SJCRH30 (cell line): Measurements from ENCODE around the gene GRM8. TPM values are rescaled to one million over a fixed set of nuclear protein-coding genes. Genes with fewer than 3 reads are reported as not detected.
"Not testable (repeated sequence)": the region's sequence is repeated elsewhere in the genome, so short reads cannot be mapped to it uniquely, and the experiment has no call there.

Experiments used
- DNase-seq, 2 experiments: peaks; one replicate each; pipeline ENCODE4 v3.0.0-alpha.2; 2015 to 2020
- H3K27ac ChIP-seq: fragments of 250-450 bp; sonication (Bioruptor Pico); 2 replicates; pipeline ENCODE4 v1.5.1; 2020; ENCODE audit warnings: mild to moderate bottlenecking, moderate library complexity
- H3K27me3 ChIP-seq: fragments of 250-450 bp; sonication (Bioruptor Pico); 2 replicates; pipeline ENCODE4 v1.5.1; 2020; ENCODE audit warnings: mild to moderate bottlenecking, moderate library complexity
- H3K36me3 ChIP-seq: fragments of 250-450 bp; sonication (Bioruptor Pico); 2 replicates; pipeline ENCODE4 v1.5.1; 2020; ENCODE audit warnings: mild to moderate bottlenecking, moderate library complexity
- H3K4me1 ChIP-seq: fragments of 250-450 bp; sonication (Bioruptor Pico); 2 replicates; pipeline ENCODE4 v1.5.1; 2020; ENCODE audit warnings: mild to moderate bottlenecking, moderate library complexity
- H3K4me3 ChIP-seq: fragments of 250-450 bp; sonication (Bioruptor Pico); 2 replicates; pipeline ENCODE4 v1.5.1; 2020; ENCODE audit warnings: mild to moderate bottlenecking, moderate library complexity
- H3K9me3 ChIP-seq: fragments of 250-450 bp; sonication (Bioruptor Pico); replicated peaks from 2 replicates; pipeline ENCODE4 v1.5.1; 2020; ENCODE audit warnings: mild to moderate bottlenecking, moderate library complexity
- total RNA-seq: library from RNA; depleted of rRNA; stranded (reverse); fragments of >200 nt; shearing (Covaris generic); gene quantifications from 2 replicates; pipeline ENCODE4 v1.2.3, GENCODE V29; 2014

Gene GRM8
- total RNA-seq, 1 experiment from 2014 or later: 0.36 TPM

DNA sequence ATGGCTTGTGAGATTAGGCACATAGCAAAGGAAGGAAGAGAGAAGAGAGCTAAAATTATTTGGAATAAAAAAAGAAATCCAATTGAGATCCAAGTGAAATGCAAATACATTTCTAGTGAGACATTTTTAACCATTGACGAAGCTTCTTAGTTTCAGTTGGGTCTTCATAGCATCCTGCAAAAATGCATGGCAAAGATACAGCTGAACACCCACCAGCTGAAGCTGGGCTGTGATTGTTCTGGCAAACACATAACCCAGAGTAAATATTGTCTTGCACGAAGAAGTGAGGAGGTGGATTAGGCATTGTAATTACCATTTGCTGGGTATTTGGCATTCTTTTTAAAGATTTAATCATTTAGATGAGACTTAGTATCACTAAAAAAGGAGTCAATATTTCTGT, 409.4 kb downstream of the GRM8 start:
- no peaks in the 10 kb centered on the region; the same call in 1 of the 2 replicates for H3K27me3 ChIP-seq
- DNase-seq: no peak
- H3K4me1 ChIP-seq: no peaks in the 10 kb centered on the region
- H3K36me3 ChIP-seq: no peaks in the 10 kb centered on the region
- no peaks in the 10 kb centered on the region for H3K9me3 ChIP-seq
- no peak overlapping the region for H3K4me3 ChIP-seq
- H3K27ac ChIP-seq: no peak overlapping the region

DNA sequence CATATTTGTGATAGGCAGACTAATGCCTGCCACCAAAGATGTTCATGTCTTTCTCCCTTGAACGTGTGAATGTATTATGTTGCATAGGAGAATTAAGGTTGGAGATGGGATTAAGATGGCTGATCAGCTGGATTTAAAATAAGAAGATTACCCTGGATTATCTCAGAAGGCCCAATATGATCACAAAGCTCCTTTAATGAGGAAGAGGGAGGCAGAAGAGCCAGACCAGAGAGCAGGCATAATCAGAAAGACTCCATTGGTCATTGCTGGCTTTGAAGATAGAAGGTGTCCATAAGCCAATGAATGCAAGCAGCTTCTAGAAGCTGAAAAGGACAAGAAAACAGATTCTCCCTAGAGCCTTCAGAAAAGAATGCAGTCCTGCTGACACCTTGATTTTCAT, 410.3 kb downstream of the GRM8 start:
- H3K27ac ChIP-seq: no peak overlapping the region
- H3K27me3 ChIP-seq: no peaks in the 10 kb centered on the region; the same call in 1 of the 2 replicates
- H3K9me3 ChIP-seq: no peaks in the 10 kb centered on the region
- H3K36me3 ChIP-seq: no peaks in the 10 kb centered on the region
- DNase-seq: no peak
- H3K4me1 ChIP-seq: no peaks in the 10 kb centered on the region
- H3K4me3 ChIP-seq: no peak overlapping the region

DNA sequence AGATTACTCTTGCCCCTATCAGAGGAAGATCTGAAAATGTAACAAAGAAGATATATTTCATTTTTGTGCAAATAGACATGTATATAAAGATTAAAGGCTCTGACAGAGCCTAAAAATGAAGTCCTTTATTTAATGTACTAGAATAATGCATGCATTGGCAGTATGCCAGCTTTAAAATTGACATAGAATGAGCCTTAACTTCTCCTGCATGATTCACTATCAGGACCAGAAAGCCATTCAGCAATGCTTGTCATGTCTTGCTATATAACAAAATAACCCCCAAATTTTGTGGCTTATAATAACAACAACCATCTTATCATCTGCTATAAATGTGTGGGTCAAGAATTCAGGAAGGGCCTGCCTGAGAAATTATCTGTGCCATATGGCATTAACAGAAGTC, 411.9 kb downstream of the GRM8 start:
- Histone ChIP-seq H3K27me3 (no peaks in the 10 kb centered on the region; the same call in 1 of the 2 replicates), H3K4me3 (no peak overlapping the region), H3K36me3 (no peaks in the 10 kb centered on the region), H3K4me1 (no peaks in the 10 kb centered on the region), H3K27ac (no peak overlapping the region), H3K9me3 (no peaks in the 10 kb centered on the region)
- DNase-seq: no peak

DNA sequence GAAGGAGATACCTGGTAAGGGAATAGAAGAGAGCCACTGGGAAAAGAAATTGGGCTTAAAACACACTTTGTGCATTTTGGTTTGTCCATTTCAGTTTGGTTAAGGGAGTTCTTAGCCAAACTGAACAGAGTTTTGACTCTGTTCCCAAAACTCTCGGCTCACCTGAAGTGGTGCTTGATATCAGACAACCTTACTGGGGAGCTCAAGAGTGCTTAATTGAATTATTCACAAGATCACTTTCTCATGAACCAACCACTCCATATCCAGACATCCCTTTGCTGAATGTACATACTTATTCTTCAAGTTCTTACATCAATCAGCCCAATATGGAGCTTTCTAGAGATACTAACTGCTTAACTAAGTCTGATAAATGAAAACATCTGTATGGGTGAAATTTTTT, 413.1 kb downstream of the GRM8 start:
- H3K4me1 ChIP-seq: no peaks in the 10 kb centered on the region
- no peaks in the 10 kb centered on the region for H3K36me3 ChIP-seq
- no peak for DNase-seq
- no peak overlapping the region for H3K4me3 ChIP-seq
- no peak overlapping the region for H3K27ac ChIP-seq
- H3K27me3 ChIP-seq: no peaks in the 10 kb centered on the region; the same call in 1 of the 2 replicates
- H3K9me3 ChIP-seq: no peaks in the 10 kb centered on the region

DNA sequence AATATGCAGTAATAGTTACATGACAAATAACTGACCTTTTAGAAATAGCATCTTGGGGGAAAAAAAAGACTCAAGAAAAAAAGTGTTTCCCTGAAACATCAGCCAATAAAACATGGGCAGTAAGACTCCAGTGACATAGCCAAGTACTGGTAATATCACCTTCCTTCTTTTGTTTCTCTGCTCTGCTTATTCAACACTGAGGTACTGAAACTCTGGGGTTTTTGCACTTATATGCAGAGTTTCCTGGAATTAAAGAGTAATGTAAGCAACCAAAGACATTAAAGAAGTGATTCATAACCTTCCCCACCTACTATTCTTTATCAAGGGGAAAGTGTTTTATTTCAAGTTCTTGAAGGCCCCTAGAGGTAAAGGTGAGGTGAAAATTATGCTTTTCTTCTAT, 414.5 kb downstream of the GRM8 start:
- DNase-seq: no peak

DNA sequence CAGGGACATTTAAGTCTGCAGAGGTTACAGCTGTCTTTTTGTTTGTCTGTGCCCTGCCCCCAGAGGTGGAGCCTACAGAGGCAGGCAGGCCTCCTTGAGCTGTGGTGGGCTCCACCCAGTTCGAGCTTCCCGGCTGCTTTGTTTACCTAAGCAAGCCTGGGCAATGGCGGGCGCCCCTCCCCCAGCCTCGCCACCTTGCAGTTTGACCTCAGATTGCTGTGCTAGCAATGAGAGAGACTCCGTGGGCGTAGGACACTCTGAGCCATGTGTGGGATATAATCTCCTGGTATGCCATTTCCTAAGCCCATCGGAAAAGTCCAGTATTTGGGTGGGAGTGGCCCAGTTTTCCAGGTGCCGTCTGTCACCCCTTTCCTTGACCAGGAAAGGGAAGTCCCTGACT, 421.5 kb downstream of the GRM8 start:
- H3K4me1 ChIP-seq, H3K27ac ChIP-seq, H3K9me3 ChIP-seq, H3K4me3 ChIP-seq, H3K36me3 ChIP-seq, DNase-seq, H3K27me3 ChIP-seq: not testable (repeated sequence)

More for the DNA sequence above, 414.5 kb downstream of the GRM8 start:
- Histone ChIP-seq H3K36me3 (no peaks in the 10 kb centered on the region), H3K4me1 (no peaks in the 10 kb centered on the region), H3K4me3 (no peak overlapping the region), H3K27ac (no peak overlapping the region), H3K27me3 (no peaks in the 10 kb centered on the region; the same call in 1 of the 2 replicates), H3K9me3 (no peaks in the 10 kb centered on the region)

DNA sequence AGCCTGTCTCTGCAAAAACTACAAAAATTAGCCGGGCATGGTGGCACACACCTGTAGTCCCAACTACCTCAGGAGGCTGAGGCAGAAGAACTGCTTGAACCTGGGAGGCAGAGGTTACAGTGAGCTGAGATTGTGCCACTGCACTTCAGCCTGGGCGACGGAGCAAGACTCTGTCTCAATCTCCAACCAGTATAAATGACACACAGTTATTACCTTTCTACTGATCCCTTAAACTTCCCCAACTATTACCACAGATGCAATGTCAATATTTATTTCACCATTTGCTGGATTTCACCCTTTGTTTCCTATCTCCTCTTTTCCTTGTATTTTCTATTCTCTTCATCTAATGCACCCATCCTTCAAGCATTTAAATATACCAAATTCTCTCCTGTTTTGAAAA, 431.8 kb downstream of the GRM8 start:
- Histone ChIP-seq H3K27ac (no peak overlapping the region), H3K4me3 (no peak overlapping the region), H3K27me3 (no peaks in the 10 kb centered on the region), H3K36me3 (no peaks in the 10 kb centered on the region), H3K4me1 (no peaks in the 10 kb centered on the region), H3K9me3 (no peaks in the 10 kb centered on the region; the same call in 1 of the 2 replicates)
- no peak for DNase-seq

DNA sequence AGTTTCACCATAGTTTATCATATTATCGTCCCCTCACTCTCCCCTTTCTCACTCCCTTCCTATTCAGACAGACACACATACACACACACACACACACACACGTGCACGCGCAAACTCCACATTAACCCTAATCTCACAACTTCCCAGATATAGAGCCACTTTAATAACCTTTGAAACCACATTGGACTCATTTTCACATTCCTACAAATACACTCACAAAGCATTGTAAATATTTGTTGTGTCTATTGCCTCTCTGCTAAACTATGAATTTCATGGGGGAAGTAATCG, 433.6 kb downstream of the GRM8 start:
- no peaks in the 10 kb centered on the region for H3K36me3 ChIP-seq
- H3K27me3 ChIP-seq: no peaks in the 10 kb centered on the region
- H3K27ac ChIP-seq: no peak overlapping the region
- H3K4me3 ChIP-seq: no peak overlapping the region
- H3K4me1 ChIP-seq: no peaks in the 10 kb centered on the region
- no peaks in the 10 kb centered on the region; the same call in 1 of the 2 replicates for H3K9me3 ChIP-seq
- no peak for DNase-seq

DNA sequence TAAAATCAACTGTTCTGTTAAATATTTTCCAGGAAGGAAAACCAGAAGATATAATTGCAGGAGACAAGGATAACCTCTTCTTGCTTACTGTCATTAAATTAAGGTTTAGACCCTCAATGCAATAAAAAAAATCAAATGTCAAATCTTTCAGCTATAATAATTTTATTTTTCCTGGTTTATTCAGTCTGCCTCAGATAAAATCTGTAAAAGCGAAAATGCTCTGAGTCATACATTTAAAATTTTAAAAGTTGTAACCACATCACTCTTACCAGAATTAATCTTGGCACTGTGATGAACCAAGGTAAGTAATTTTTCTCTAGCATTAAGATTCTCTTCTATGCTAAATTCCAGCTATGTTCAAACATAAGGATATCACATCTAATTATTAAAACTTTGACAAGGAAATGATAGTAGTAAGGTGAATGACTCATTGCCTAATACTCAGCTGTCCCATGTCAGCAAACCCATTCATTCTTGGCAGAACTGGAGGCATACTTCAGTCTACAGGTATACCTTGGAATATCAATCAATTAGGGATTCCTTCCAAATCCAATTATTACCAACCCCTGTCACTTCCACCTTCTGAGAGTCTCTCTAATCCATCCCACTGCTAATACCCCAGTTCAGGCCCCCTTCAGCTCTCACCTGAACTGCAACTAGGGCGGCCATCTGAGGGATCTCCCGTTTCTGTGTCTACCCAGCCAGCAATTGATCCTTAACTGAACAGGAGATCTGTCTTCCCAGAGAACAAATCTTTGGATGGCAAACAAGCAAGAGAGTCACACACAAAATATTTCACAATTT, 434.1 kb downstream of the GRM8 start:
- no peak for DNase-seq

DNA sequence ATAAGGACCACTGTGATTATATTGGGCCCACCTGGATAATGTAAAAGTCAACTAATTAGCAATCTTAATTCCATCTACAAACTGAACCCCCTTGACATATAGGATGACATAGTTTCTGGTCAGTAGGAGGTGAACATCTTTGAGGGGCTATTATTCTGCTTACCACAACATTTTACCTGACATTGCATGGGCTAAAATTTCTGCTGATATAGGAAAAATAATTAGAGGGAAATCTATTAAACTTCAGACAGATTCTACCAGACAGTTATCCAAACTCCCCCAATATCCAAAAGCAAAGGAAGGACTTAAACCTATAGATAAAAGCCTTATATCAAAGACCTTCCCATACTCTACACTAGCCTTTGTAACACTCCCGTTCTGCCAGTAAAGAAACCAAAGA, 443.6 kb downstream of the GRM8 start:
- DNase-seq: no peak
- Histone ChIP-seq H3K27me3 (no peaks in the 10 kb centered on the region), H3K4me3 (no peak overlapping the region), H3K9me3 (0 out of 2 replicates have a peak, but pooled peaks cover 2% of the 10 kb centered on the region), H3K4me1 (no peaks in the 10 kb centered on the region), H3K27ac (no peak overlapping the region), H3K36me3 (no peaks in the 10 kb centered on the region)

More for the DNA sequence above, 434.1 kb downstream of the GRM8 start:
- Histone ChIP-seq H3K36me3 (no peaks in the 10 kb centered on the region), H3K9me3 (no peaks in the 10 kb centered on the region), H3K4me1 (no peaks in the 10 kb centered on the region), H3K4me3 (no peak overlapping the region), H3K27me3 (no peaks in the 10 kb centered on the region), H3K27ac (no peak overlapping the region)

DNA sequence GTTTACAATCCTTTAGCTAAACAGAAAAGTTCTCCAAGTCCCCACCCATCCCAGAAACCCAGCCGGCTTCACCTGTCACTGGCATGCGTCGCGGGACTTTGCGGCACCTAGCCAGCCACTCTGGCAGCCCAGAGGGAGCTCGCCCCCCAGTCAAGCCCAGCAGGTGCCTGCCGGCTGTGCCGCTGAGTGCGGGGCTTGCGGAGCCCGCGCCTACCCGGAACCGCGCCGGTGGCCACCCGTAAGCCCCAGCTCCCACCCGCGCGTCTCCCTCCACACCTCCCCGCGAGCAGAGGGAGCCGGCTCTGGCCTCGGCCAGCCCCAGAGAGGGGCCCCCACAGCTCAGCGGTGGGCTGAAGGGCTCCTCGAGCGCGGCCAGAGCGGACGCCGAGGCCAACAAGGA, 446.1 kb downstream of the GRM8 start:
- Histone ChIP-seq H3K27ac (no peak overlapping the region), H3K9me3 (no peaks in the 10 kb centered on the region), H3K36me3 (no peaks in the 10 kb centered on the region), H3K4me1 (no peaks in the 10 kb centered on the region), H3K27me3 (no peaks in the 10 kb centered on the region), H3K4me3 (no peak overlapping the region)
- no peak for DNase-seq

DNA sequence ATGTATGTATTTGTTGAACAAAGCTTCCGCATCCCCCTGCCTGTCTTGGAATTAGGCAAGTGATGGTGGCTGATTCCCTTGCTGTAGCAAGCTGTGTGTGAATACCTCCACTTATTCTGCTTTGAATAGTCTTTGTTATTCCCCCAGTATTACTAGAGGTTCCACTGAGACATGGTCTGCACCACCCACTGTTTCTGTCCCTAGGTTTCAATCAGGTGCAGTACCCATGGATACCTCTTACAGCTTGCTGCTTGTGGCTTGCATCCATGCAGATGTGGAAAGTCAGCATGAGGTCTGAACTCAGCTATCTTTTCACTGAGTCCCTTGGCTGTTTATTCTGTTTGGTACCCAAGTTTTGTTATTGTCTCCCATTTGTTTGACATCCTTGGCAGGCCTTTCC, 447.4 kb downstream of the GRM8 start:
- H3K27ac ChIP-seq: no peak overlapping the region

DNA sequence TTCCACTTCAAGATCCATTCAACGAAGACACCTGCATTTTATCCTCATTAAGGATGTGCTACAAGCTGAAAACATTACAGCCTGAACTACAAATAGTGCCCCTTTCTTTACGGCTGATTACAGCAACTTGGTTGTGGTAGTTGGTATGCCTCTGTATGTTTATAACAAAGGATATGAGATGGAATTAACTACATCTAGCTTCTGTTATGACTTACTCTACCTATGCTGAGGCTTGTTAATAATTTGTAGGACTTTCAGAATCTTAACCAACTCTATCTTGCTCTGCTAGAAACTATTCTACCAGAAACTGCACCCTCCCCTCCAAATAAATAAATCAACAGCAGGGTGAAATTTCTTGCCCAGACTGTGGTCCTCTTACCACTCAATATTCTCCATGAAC, 448.1 kb downstream of the GRM8 start:
- DNase-seq: no peak
- H3K9me3 ChIP-seq: no peaks in the 10 kb centered on the region
- no peaks in the 10 kb centered on the region for H3K27me3 ChIP-seq
- no peaks in the 10 kb centered on the region for H3K36me3 ChIP-seq
- H3K4me1 ChIP-seq: no peaks in the 10 kb centered on the region
- no peak overlapping the region for H3K27ac ChIP-seq
- no peak overlapping the region for H3K4me3 ChIP-seq

More for the DNA sequence above, 447.4 kb downstream of the GRM8 start:
- no peak overlapping the region for H3K4me3 ChIP-seq
- H3K36me3 ChIP-seq: no peaks in the 10 kb centered on the region
- H3K9me3 ChIP-seq: no peaks in the 10 kb centered on the region
- no peak for DNase-seq
- no peaks in the 10 kb centered on the region for H3K4me1 ChIP-seq
- H3K27me3 ChIP-seq: no peaks in the 10 kb centered on the region

DNA sequence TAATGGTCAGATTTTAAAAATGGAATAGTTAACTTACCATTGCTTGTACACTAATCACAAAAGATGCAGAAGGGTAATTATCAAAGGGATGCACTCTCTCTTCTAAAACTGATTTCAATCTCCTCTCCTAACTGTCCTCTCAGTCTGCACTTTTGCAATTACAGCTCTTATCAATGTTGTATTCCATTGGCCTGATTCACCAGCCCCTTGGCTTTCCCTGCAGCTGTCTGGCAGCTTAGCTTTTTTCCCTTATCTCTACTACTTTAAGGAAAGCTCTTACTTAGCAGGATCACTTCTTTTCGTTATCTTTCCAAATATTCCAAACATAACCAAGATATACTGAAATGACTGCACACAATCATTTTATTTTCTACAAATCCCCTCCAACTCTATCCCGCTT, 448.8 kb downstream of the GRM8 start:
- Histone ChIP-seq H3K27me3 (no peaks in the 10 kb centered on the region), H3K36me3 (no peaks in the 10 kb centered on the region), H3K27ac (no peak overlapping the region), H3K4me3 (no peak overlapping the region), H3K4me1 (no peaks in the 10 kb centered on the region), H3K9me3 (no peaks in the 10 kb centered on the region)
- DNase-seq: no peak

DNA sequence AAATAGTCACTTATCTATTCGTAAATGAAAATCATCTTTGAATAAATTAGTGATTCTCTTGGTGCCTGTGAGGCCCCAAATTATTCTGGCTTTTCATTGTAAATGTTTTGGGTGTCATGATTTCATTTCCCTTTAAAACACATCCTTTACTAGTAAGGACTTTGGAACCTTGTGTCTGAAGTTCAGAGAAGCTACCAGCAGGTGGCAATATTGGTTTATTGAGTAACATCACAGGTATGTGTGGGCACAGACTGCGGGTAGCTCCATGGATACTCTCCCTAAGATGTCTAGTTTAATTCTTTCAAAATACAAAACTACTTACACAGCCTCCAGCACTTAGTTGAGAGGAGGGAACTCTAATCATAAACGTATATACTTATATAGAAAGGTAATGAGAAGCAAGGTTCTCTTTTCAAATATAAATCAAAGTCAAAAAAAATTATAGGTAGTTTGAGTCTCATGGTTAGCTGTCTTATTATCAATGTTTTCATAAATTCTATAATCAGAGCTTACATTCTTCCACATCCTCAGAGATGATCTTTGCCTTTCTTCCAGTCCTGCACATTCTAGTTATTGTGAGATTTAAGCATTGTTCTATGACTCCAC, 449.6 kb downstream of the GRM8 start:
- no peak overlapping the region for H3K4me3 ChIP-seq
- H3K9me3 ChIP-seq: no peaks in the 10 kb centered on the region
- no peaks in the 10 kb centered on the region for H3K36me3 ChIP-seq
- H3K4me1 ChIP-seq: no peaks in the 10 kb centered on the region
- H3K27ac ChIP-seq: no peak overlapping the region
- no peaks in the 10 kb centered on the region for H3K27me3 ChIP-seq
- DNase-seq: peak; percentile 51 to 81

DNA sequence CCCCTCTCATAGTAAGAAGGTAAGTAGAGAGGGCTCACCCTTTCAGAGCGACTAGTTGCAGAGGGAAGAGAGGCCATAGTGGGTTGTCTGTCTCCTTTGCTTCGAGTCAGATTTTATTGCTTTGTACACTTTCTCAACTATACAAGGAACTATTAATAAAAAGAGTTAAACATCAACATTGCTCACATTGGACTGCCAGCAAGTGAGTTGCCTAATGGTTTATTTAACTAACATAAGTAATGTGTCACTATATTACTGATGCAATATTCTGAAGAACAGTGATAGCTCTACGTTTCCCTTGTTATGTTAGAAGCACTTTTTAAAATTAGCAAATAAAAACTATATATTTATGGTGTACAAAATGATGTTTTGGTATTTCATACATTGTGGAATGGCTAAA, 451.0 kb downstream of the GRM8 start:
- Histone ChIP-seq H3K27ac (no peak overlapping the region), H3K4me3 (no peak overlapping the region), H3K36me3 (no peaks in the 10 kb centered on the region), H3K9me3 (no peaks in the 10 kb centered on the region), H3K27me3 (no peaks in the 10 kb centered on the region), H3K4me1 (no peaks in the 10 kb centered on the region)
- no peak for DNase-seq
